ENCODE data around the gene ADAM12. TPM values are rescaled to one million over a fixed set of nuclear protein-coding genes. Genes with fewer than 3 reads are reported as not detected.

ADAM12 gene
- total RNA-seq, 1 experiment from 2014 or later, result 21.2 TPM

DNA sequence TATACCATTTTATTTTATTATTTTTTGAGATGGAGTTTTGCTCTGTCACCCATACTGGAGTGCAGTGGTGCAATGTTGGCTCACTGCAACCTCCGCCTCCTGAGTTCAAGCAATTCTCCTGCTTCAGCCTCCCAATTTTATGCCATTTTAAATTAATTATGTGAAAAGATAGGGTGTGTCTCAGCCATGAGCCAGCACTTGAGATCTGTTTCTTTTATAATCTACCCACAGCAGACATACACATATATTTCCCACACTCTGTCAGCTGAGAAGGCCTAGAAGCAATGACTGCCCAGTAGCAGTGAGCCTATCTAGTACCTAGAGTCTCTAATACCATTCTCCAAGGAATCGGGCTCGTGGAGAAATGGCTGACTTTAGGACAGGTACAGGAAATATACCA, 70.5 kb downstream of the ADAM12 start:
- no peak for DNase-seq (ENCODE audit: low read depth)

GRCh38 chr10:126315494-126316177, 72.6 kb downstream of the ADAM12 start:
- DNase-seq (ENCODE audit: low read depth), result peak; percentile 86

GRCh38 chr10:126314863-126315493, 73.3 kb downstream of the ADAM12 start:
- no peak for DNase-seq (ENCODE audit: low read depth)

DNA sequence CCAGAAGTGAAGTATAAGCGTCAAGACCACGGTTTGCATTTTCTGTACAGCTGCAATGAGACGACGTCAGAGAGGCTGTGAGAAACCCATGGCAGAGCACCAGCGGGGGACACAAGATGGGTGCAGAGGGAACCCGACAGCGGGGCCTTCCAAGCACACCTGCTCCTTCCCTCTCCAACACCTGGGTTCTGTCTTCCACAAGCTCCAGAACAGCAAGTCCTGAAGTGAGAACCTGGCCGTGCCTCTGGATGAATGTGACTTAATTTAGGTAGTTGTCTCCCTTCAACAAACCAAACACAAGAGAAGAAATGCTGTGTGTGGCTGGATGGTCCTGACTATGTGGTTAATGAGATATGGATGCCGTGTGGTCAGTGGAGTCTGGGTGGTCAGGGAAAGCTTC, 76.1 kb downstream of the ADAM12 start:
- DNase-seq (ENCODE audit: low read depth), result no peak

GRCh38 chr10:126309228-126309883, 78.9 kb downstream of the ADAM12 start:
- peak; percentile 71 for DNase-seq (ENCODE audit: low read depth)

DNA sequence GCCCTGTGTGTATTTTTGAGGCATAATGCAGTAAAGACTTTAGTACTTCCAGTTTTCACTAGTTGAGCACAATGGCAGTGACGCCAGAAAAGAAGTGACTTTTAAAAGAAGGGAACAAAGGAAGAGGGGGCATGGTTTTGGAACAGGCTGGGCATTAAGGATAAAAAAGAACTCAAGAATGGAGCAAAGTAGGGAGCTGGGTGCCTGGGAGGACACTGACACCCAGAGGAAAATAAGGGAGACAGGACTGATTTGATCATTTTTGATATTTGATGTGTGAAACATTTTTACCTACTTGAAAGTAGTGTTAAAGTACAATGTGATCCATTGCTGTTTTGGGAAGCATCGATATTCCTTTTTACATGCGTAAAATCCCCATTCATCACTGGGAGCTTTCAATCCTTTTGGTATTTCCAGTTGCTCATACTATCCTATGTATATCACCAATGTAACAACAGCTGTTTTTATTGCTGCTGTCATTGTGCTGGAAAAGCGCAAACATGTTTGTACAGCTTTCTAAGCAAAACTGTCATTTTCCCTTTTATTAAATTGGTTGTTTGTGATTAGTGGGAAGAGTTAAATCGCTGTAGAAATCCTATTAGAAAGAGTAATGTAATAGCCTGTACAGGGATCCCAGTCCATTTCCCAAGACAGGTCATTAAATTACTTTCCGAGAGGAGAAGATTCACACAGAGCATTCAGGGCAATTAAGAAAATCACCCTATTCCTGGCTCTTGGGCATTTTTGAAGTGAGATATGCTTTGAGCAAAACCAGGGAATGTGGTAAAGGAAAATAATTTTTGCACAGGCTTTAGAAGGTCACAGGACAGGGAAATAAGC, 85.2 kb downstream of the ADAM12 start:
- peak; percentile 20 for DNase-seq (ENCODE audit: low read depth)

GRCh38 chr10:126302476-126302756, 85.9 kb downstream of the ADAM12 start:
- no peak for DNase-seq (ENCODE audit: low read depth)

GRCh38 chr10:126301701-126302475, 86.4 kb downstream of the ADAM12 start:
- no peak for DNase-seq (ENCODE audit: low read depth)

DNA sequence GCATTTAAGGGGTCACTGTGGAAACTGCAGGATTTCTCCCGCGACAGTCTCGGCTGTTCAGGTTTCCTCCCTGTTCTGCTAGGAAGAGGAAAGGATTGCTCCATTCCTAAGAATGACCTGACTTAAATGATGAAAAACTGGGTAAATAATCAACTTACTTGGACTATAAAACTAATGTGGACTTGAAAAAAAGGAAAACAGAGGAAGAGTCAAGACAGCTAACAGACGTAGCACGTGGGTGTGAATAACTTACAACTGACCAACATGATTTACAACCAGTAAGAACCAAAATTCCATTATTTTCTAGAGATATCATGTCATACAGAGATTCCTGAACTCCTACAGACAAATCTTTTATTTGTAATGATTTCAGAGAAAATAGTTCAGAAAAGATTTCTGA, 93.8 kb downstream of the ADAM12 start:
- DNase-seq (ENCODE audit: low read depth), result no peak

DNA sequence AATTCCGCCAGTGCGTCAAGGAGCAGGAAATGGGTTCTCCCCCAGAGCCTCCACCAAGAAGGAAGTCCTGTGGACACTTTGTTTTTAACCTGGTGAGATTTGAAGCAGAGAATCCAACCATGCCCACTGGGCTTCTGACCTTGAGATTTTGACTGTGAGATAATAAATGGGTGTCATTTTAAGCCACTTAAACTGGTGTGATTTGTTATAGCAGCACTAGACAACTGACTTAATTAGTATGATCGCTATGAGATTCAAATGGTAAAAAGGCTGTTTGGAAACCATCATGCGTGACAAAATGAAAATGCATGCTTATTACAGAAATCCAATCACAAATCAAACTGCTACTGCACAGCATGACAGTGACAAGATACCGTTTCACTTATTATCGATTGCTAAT, 98.0 kb downstream of the ADAM12 start:
- no peak for DNase-seq (ENCODE audit: low read depth)

GRCh38 chr10:126288547-126289493, 99.5 kb downstream of the ADAM12 start:
- no peak for DNase-seq (ENCODE audit: low read depth)

DNA sequence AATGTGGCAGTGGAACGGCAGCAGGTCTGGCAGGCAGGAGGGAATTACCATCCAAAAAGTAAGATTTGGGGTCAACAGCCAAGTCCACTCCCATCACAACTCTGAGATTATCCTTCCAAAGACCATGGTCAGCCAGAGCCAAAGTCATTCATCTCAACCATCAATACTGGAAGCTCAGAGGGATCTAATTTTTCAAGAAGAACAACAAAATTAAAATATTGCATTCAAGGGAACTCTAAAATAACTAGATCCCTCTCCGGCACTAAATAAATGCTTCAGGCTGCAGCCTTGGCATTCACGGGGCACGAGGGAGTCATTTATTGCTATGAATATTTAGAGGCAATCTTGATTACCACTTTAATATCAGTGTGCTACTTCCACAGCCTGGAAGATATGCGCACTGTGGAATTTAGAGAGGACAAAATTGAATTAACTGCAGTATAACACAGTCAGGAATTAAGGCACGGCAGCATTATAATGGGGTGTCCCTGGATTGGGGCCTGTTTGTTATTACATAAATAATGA, 102.0 kb downstream of the ADAM12 start:
- no peak for DNase-seq (ENCODE audit: low read depth)

DNA sequence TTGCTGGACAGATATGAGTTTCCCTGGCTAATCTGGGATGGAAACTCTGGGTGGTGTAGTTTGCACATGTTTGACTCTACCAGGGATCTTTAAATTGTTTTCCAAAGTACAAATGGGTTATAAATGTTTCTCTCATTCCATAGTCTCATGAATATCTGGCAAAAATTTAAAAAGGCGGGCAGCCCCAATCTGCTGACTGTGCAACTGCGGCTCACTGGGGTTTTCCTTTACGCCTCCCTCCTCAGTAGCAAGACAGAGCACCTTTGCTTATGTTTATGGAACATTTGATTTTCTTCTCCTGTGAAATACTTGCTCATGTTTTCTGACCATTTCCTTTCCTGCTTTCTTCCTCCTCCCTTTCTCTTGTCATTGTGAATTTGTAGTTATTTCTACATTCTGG, 105.0 kb downstream of the ADAM12 start:
- DNase-seq (ENCODE audit: low read depth), result no peak

- no peak for DNase-seq (ENCODE audit: low read depth)
These were observed 109.4 kb downstream of the ADAM12 start for GRCh38 chr10:126278851-126279250.

- DNase-seq (ENCODE audit: low read depth), result no peak
These were observed 111.1 kb downstream of the ADAM12 start for GRCh38 chr10:126277181-126277580.

- DNase-seq (ENCODE audit: low read depth), result no peak
These were observed 115.8 kb downstream of the ADAM12 start for GRCh38 chr10:126272526-126272925.

GRCh38 chr10:126270111-126270510, 118.2 kb downstream of the ADAM12 start:
- peak; percentile 9 for DNase-seq (ENCODE audit: low read depth)

DNA sequence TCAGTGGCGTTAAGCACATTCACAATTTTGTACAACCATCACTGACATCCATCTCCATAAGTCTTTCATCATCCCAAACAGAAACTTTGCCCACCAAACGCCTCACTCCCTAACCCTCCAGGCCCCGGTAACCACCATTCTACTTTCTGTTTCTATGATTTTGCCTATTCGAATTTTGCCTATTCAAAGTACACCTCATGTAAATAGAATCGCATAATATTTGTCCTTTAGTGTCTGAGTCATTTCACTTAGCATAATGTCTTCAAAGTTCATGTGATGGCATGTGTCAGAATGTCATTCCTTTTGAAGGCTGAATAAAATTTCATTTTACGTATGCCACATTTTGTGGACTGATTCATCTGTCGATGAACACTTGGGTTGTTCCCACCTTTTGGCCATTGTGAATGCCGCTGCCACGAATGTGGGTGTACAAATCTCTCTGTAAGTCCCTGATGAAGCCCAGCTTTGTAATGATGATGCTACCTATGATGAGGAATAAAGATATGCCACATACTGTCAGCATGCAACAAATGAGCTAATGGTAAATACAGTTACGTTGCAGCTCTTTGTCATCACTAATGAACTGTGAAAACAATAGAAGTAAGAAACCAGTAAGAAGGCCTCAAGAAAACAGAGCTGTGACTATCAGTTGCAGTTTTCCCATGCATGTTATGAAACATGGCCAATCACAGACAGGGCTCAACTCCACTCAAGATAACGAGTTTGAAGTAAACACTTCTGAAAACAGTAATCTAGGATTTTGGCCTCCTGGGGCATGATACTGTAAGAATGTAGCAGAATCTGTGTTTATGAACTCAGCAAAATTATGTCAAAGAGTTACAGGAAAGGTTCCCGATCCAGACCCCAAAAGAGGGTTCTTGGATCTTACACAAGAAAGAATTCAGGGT, 120.0 kb downstream of the ADAM12 start:
- no peak for DNase-seq (ENCODE audit: low read depth)
